GM19397 (cell line): ENCODE data around the gene WDR54.
"Not testable (repeated sequence)": the region's sequence is repeated elsewhere in the genome, so short reads cannot be mapped to it uniquely, and the experiment has no call there.

ENCODE experiments used
- ATAC-seq: cut with Tn5 transposase; IDR thresholded peaks from one replicate; pipeline ENCODE4 v1.9.1; 2021; ENCODE audit warnings: mild to moderate bottlenecking, moderate library complexity; ENCODE audit not compliant: unreplicated experiment

WDR54 gene

DNA sequence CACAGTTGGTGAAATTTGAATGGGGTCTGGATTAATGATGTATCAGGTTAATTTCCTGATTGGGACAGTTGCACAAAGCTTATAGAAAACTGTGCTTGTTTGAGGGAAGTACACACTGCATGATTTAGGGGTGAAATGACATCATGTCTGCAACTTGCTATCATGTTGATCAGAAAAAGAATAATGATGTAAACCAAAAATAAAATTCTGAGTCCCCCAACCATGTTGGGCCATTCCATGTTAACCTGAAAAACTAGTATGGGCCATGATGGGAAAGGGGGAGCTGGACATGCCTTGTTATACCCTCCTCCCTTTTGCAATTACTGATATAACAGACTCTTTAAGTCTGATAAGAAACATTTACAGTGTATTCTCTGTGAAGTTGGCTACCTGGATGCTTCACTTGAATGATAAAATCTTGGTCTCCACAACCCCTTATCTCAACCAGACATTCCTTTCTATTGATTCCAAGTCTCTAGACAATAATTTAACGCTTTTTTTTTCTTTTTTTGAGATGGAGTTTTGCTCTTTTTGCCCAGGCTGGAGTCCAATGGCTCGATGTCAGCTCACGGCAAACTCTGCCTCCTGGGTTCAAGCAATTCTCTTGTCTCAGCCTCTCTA lies 29.1 kb downstream of the WDR54 start:
- ATAC-seq, result no peak

DNA sequence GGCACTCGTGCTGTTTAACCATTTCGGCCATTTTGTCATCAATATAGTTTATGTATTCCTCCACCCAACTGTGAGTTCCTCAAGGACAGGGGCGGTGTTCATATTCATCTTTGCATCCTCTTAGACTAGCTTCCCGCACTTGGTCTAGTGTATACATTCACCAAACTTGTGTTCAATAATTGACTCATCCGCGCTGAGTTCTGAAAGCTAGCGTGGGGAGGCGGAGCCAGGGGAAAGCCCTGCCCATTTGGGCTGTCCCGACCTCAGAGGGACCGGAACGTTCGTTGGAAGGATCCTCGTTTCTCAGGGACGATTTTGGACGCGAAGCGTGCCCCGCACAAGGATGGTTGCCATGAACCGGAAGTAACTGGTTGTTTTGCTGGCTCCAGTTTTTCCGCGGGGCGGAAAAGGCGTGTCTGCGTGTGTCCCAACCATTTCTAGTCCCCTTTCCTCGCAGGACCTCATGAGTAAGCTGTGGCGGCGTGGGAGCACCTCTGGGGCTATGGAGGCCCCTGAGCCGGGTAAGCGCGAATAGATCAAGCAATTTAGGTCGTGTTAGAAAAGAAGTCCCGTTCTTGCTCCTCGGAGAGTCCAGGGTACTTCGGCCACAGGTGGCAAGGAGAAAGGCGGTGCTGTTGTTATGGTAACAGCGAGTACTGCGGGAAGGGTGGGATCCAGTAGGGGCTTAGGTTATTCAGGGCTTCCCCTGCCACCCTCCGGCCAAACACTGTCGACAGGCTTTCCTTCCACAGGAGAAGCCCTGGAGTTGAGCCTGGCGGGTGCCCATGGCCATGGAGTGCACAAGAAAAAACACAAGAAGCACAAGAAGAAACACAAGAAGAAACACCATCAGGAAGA lies 33.4 kb downstream of the WDR54 start, which contains the start of gene INO80B:
INO80B (plus strand) TSS at position 434 of the 858 bp plus-strand sequence; CDS start at position 464, 30 bp downstream.
- ATAC-seq, result peak; percentile 44

DNA sequence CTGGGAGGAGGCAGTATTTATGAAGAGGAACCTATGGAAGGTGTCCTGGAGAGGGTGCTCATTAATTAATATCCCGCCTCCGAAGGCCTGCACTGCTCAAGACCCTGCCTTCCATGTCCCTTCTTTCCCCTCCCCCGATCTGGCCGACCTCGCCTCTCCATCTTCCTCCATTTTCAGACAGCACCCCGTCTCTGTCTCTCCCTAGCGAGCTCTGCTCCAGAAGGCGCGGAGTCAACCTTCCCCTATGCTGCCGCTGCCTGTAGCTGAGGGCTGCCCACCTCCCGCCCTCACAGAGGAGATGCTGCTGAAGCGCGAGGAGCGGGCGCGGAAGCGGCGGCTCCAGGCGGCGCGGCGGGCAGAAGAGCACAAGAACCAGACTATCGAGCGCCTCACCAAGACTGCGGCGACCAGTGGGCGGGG lies 35.6 kb downstream of the WDR54 start:
- ATAC-seq, result no peak

- ATAC-seq, result peak; percentile 37
These were observed 36.1 kb downstream of the WDR54 start for GRCh38 chr2:74457549-74458131.

GRCh38 chr2:74458132-74458937 lies 36.8 kb downstream of the WDR54 start, which contains the start of gene WBP1:
Gene WBP1, plus strand, starts transcription at chr2:74458438. Its CDS starts 165 bp downstream, at chr2:74458603.
- peak; percentile 78 for ATAC-seq

DNA sequence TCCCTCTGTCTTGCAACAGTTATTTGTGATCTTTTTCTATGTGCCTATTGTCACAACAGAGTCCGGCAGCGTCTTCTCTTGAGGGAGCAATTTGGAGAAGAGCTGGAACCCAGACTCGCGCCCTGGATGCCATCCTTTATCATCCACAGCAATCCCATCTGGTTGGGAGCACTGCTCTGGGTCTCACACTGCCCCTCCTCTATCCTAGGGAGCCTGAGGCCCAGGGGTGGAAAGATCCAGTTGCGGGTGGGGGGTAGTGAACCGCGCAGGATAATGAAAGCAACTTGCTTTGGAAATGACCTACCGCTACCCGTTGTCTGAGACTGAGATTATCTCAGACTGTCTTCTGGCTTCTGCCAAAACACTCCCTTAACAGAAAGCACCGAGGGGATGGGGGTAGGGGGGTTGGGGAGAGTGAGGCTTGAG lies 37.4 kb downstream of the WDR54 start:
- ATAC-seq, result no peak

DNA sequence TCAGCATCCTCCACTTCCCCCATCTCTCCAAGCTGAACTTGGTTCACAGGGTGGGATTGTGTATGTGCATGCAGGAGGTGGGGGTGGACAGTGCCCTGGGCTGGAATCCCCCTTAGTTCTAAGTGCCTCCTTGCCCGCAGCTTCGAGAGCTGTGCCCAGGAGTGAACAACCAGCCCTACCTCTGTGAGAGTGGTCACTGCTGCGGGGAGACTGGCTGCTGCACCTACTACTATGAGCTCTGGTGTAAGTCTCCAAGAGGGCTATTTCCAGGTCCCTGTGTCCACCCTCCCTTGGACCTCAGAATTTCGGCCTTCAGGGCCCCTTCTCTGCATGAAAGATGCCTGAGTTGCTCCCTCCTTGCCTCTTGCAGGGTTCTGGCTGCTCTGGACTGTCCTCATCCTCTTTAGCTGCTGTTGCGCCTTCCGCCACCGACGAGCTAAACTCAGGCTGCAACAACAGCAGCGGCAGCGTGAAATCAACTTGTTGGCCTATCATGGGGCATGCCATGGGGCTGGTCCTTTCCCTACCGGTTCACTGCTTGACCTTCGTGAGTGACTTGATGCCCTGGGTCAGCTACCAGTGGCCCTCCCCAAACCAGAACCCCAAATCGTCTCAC lies 38.1 kb downstream of the WDR54 start:
- ATAC-seq, result not testable (repeated sequence)

GRCh38 chr2:74460187-74460586 lies 38.7 kb downstream of the WDR54 start:
- not testable (repeated sequence) for ATAC-seq

GRCh38 chr2:74461187-74462053 lies 39.9 kb downstream of the WDR54 start:
- ATAC-seq, result no peak

DNA sequence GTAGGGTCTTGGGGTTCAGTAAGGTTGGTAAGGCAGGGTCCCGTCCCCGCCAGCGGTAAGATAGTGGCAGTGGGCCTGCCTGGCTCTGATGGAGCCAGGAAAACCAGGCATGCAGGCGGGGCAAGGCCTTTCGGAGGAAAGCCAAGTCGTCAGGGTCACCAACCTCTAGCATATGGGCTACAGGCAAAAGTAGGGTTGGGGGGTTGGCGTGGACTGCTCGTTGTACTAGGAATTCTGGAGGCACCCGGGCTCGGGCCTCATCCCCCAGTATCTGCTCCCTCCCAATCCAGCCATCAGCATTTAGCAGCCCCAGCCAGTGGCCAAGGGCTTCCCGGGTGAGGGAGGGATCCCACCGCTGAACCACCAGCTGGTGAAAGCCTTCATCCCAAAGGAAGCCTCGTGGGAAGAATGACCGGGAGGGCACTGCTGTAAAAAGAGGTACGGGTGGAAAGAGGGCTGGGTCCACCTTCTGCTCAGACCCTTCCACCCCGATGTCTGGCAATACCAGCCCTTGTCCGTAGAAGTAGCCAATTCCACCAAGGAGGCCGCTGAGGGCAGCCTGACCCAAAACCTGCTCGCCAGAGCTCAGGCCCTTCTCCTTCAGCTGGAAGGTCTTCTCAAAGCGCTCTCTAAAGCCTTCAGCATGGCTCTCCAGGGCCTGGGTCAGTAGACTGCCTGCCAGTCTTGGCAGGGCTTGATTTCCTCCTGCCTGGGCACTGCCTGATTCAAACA lies 40.7 kb downstream of the WDR54 start:
- ATAC-seq, result no peak

DNA sequence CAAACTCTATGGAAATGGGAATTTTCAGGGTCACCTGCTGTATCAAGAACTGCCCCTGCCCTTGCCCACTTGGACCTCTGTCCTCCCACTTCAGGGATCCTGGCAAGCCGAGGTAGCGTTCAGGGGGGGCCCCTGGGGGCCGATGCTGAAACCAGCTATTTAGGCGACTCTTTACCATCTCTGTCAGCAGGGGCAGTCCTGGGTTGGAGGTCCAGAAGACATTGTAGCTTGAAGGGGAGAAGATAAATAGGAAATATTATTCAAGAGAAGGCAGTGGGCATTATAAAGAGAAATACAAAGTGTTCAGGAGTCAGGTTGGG lies 41.2 kb downstream of the WDR54 start:
- no peak for ATAC-seq

GRCh38 chr2:74464406-74464805 lies 42.9 kb downstream of the WDR54 start:
- no peak for ATAC-seq

GRCh38 chr2:74470742-74471141 lies 49.2 kb downstream of the WDR54 start:
- not testable (repeated sequence) for ATAC-seq

GRCh38 chr2:74471332-74472065 lies 50.0 kb downstream of the WDR54 start:
- no peak for ATAC-seq

- peak; percentile 83 for ATAC-seq
These were observed 50.8 kb downstream of the WDR54 start, which contains the start of gene MRPL53 for GRCh38 chr2:74472086-74472944. Gene MRPL53, minus strand, starts transcription at chr2:74472680. Its CDS starts 20 bp downstream, at chr2:74472660.

GRCh38 chr2:74472945-74473258 lies 51.4 kb downstream of the WDR54 start:
- ATAC-seq, result no peak

GRCh38 chr2:74474481-74474880 lies 53.0 kb downstream of the WDR54 start:
- no peak for ATAC-seq
